Adrenal gland (tissue), 12 donors: ENCODE measurements around the gene HK2. TPM values are rescaled to one million over a fixed set of nuclear protein-coding genes. Genes with fewer than 3 reads are reported as not detected.

Experiments used
- DNase-seq, 7 donors: peaks; one replicate each; pipeline ENCODE4 v3.0.0-alpha.2; 2019 to 2020
- H3K27ac ChIP-seq, 5 donors: fragments of 200-600 bp; sonication (generic) in 4 of 5; 1 replicate in 3 of 5; 2 replicates in 2 of 5; pipeline versions ENCODE4 v1.5.1 to v1.8.0; 2016 to 2020; ENCODE audit warnings: mild to moderate bottlenecking in 1 of 5
- H3K27me3 ChIP-seq: fragments of 200-600 bp; 2 replicates; pipeline ENCODE4 v1.8.0; 2021
- H3K36me3 ChIP-seq, 2 donors: fragments of 200-600 bp; replicated peaks in 1 of 2; 1 replicate in 1 of 2; 2 replicates in 1 of 2; pipeline versions ENCODE4 v1.5.1 to v1.8.0; 2018 to 2022
- H3K4me1 ChIP-seq, 2 donors: fragments of 200-600 bp; replicated peaks in 1 of 2; 1 replicate in 1 of 2; 2 replicates in 1 of 2; pipeline versions ENCODE4 v1.5.1 to v1.8.0; 2018 to 2021
- H3K4me3 ChIP-seq, 4 donors: fragments of 200-600 bp; sonication (generic) in 3 of 4; one replicate each; pipeline ENCODE4 v1.5.1; 2016 to 2018
- H3K9me3 ChIP-seq, 3 donors: fragments of 200-600 bp; sonication (generic) in 1 of 3; replicated peaks in 1 of 3; 1 replicate in 2 of 3; 2 replicates in 1 of 3; pipeline versions ENCODE4 v1.5.1 to v1.8.0; 2016 to 2021
- CTCF ChIP-seq, 6 experiments: fragments of 450-650 bp in 4 of 6; fragments of 200-600 bp in 2 of 6; sonication (generic) in 1 of 6; IDR thresholded peaks; 1 replicate in 5 of 6; 2 replicates in 1 of 6; pipeline versions ENCODE4 v1.5.1 to v1.8.0; 2016 to 2021; ENCODE audit warnings: antibody characterized with exemption in 6 of 6, mild to moderate bottlenecking in 2 of 6, moderate library complexity in 1 of 6
- POLR2A ChIP-seq, 2 donors: fragments of 450-650 bp; IDR thresholded peaks; one replicate each; pipeline ENCODE4 v1.6.1; 2017; ENCODE audit warnings: antibody characterized with exemption in 2 of 2, mild to moderate bottlenecking in 2 of 2, moderate library complexity in 1 of 2
- WGBS, 4 donors: extraction: QIAGEN DNeasy Blood & Tissue Kit in 2 of 4; methylation state at CpG; one replicate each; pipeline versions ENCODE4 v1.1.5 to v1.1.7; 2013 to 2017; 5-methylcytosine and 5-hydroxymethylcytosine counted together
- intact Hi-C, 2 donors: fragments of 100-400 bp; cut with DNase I; formaldehyde crosslinking; loops; one replicate each; pipeline versions ENCODE4 v1.14.1 to v1.15.0; 2022 to 2023
- polyA plus RNA-seq, 3 donors: library from polyadenylated mRNA; stranded (reverse); fragments of 200-250 nt in 2 of 3; fragments of 350-450 nt in 1 of 3; fragmentation: Illumina TruSeq in 1 of 3; extraction: RNeasy Lipid Tissue Mini Kit (QIAGEN cat#74804) in 1 of 3; gene quantifications; one replicate each; pipeline ENCODE4 v1.2.3, GENCODE V29; 2013 to 2014
- total RNA-seq, 9 donors: library from RNA; depleted of rRNA in 4 of 9; stranded (reverse); fragments of >200 nt in 4 of 9; fragments of 120-200 nt in 1 of 9; fragmentation: NEBNext Ultra II Directional in 1 of 9; extraction: Animal tissue kit (Norgen Biotek cat#: 25700) in 1 of 9; gene quantifications; one replicate each; pipeline versions ENCODE4 v1.1.0 to v1.2.4, GENCODE V29; 2013 to 2023
- donor health status: healthy with polysubstance abuse.
- donor health status: Bipolar disorder and iron deficiency.
- donor health status: DM: yes; HTN: yes; CAD: no.
- donor health status: DM: no; HTN: no; CAD: no.
- donor health status: DM: no; HTN: no; CAD: no.
- donor health status: DM: yes; HTN: yes; CAD: no.

Gene HK2
- total and polyA plus RNA-seq, 12 donors = 1.2 to 11.7 (median 5.0) TPM

DNA sequence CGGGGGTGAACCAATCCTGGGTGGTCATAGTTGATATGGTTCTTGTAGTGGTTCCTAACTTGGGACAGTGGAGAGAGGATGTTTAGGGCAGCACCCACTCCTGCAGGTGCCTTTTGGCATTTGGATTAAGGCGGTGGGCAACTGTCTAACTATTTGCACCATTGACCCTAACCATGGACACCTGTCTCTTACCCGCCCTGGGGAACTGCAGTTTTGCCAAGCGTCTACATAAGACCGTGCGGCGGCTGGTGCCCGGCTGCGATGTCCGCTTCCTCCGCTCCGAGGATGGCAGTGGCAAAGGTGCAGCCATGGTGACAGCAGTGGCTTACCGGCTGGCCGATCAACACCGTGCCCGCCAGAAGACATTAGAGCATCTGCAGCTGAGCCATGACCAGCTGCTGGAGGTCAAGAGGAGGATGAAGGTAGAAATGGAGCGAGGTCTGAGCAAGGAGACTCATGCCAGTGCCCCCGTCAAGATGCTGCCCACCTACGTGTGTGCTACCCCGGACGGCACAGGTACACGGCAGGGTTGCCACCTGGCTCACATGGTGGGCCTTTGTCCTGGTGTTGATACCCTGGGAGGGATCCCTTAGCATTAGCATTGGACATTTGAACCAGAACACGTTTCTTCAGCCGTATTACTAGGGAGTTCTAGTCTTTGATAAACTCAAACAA, 46.3 kb downstream of the HK2 start:
- H3K4me1 ChIP-seq = peaks cover 0 to 10% of the 10 kb centered on the region in 2 donors
- 87 to 95% (median 91%) methylated on average over 19 to 24 of the region's 24 CpGs for WGBS, 4 donors
- H3K27me3 ChIP-seq = no peaks in the 10 kb centered on the region
- H3K4me3 ChIP-seq = no peak overlapping the region
- H3K36me3 ChIP-seq = no peaks in the 10 kb centered on the region
- TF ChIP-seq CTCF (IDR thresholded peaks at IDR 0.05) (no peak), POLR2A (IDR thresholded peaks at IDR 0.05) (no peak)
- no peaks in the 10 kb centered on the region for H3K9me3 ChIP-seq
- H3K27ac ChIP-seq = no peak overlapping the region
- intact Hi-C loops = no loop called here
- DNase-seq = no peak

GRCh38 chr2:74881176-74881575, 47.2 kb downstream of the HK2 start:
- H3K27ac ChIP-seq = no peak overlapping the region
- no peak for TF ChIP-seq POLR2A (IDR thresholded peaks at IDR 0.05)
- TF ChIP-seq CTCF (IDR thresholded peaks at IDR 0.05) = no peak
- intact Hi-C loops = no loop called here
- H3K4me1 ChIP-seq = peaks cover 0 to under 1% of the 10 kb centered on the region in 2 donors
- no peak overlapping the region for H3K4me3 ChIP-seq
- no peak for DNase-seq
- H3K36me3 ChIP-seq = no peaks in the 10 kb centered on the region
- H3K27me3 ChIP-seq = no peaks in the 10 kb centered on the region
- 65 to 83% (median 78%) methylated on average over 5 of the region's 5 CpGs for WGBS, 4 donors
- H3K9me3 ChIP-seq = no peaks in the 10 kb centered on the region

- no peak overlapping the region for H3K27ac ChIP-seq
- no peak for DNase-seq
- H3K36me3 ChIP-seq = no peaks in the 10 kb centered on the region
- H3K27me3 ChIP-seq = no peaks in the 10 kb centered on the region
- no peaks in the 10 kb centered on the region for H3K9me3 ChIP-seq
- no peak overlapping the region for H3K4me3 ChIP-seq
- intact Hi-C loops = no loop called here
- TF ChIP-seq CTCF (IDR thresholded peaks at IDR 0.05) (no peak), POLR2A (IDR thresholded peaks at IDR 0.05) (no peak)
- H3K4me1 ChIP-seq = no peaks in the 10 kb centered on the region
- WGBS, 4 donors = 88 to 93% (median 90%) methylated on average over 13 to 19 of the region's 19 CpGs
Measured at GRCh38 chr2:74881626-74882298, 47.8 kb downstream of the HK2 start.

- intact Hi-C loops = no loop called here
- H3K36me3 ChIP-seq = no peaks in the 10 kb centered on the region
- WGBS, 4 donors = 85 to 93% (median 90%) methylated on average over 4 of the region's 4 CpGs
- H3K27ac ChIP-seq = no peak overlapping the region
- H3K4me3 ChIP-seq = no peak overlapping the region
- H3K9me3 ChIP-seq = no peaks in the 10 kb centered on the region
- no peaks in the 10 kb centered on the region for H3K27me3 ChIP-seq
- no peaks in the 10 kb centered on the region for H3K4me1 ChIP-seq
- DNase-seq = no peak
- TF ChIP-seq CTCF (IDR thresholded peaks at IDR 0.05) (no peak), POLR2A (IDR thresholded peaks at IDR 0.05) (no peak)
Measured at GRCh38 chr2:74882299-74882687, 48.4 kb downstream of the HK2 start.
